ENCODE results near the gene TRMT61B. TPM values are rescaled to one million over a fixed set of nuclear protein-coding genes. Genes with fewer than 3 reads are reported as not detected.

The TRMT61B gene
- total and polyA plus RNA-seq, 2 experiments from 2014 or later, result 13.6 to 21.8 TPM

DNA sequence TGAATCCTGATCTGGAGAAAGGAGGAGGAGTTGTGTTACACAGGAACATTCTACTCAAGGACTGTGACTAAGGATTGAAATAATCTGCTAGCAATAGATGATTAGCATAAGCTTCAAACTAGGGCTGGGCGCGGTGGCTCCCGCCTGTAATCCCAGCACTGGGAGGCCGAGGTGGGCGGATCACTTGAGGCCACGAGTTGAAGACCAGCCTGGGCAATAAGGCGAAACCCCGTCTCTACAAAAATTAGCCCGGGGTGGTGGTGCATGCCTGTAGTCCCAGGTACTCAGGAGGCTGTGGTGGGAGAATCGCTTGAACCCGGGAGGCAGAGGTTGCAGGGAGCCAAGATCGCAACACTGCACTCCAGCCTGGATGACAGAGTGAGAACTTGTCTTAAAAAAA lies 1.5 kb downstream of the TRMT61B start:
- peak overlapping the region; percentile 95 for H3K9ac ChIP-seq
- H3K9me2 ChIP-seq (ENCODE audit: insufficient read depth), result no peaks in the 10 kb centered on the region
- WGBS, 2 experiments (ENCODE audit: low coverage in 1 of 2, low lambda C conversion rate in 2 of 2, missing lambda C conversion rate in 2 of 2), result 68 to 70% methylated on average over 12 of the region's 12 CpGs
- no peaks in the 10 kb centered on the region for H3K9me3 ChIP-seq (ENCODE audit: low read depth)
- no peak overlapping the region for H3K27ac ChIP-seq
- H3K4me3 ChIP-seq, result peak overlapping the region; percentile 97
- TF ChIP-seq EZH2 (IDR thresholded peaks at IDR 0.05; ENCODE audit: insufficient read depth, poor library complexity, severe bottlenecking), result no peak
- TF ChIP-seq EZH2phosphoT487 (IDR thresholded peaks at IDR 0.05; ENCODE audit: insufficient read depth, low read depth), result no peak
- H3K4me2 ChIP-seq (ENCODE audit: unreplicated experiment), result peak overlapping the region; percentile 94
- in situ Hi-C loops (cut with MboI), result no loop called here
- H3K27me3 ChIP-seq (replicated peaks; ENCODE audit: insufficient read depth), result no peaks in the 10 kb centered on the region
- H4K20me1 ChIP-seq (ENCODE audit: insufficient read depth), result no peaks in the 10 kb centered on the region
- 0 out of 2 replicates have a peak, but pooled peaks cover 2% of the 10 kb centered on the region for H3K36me3 ChIP-seq (ENCODE audit: low read depth)
- peak; percentile 10 for DNase-seq
- H3K4me1 ChIP-seq (ENCODE audit: insufficient read depth), result peaks cover 19% of the 10 kb centered on the region
- H3F3A ChIP-seq (ENCODE audit: insufficient read depth), result 0 out of 2 replicates have a peak, but pooled peaks cover 5% of the 10 kb centered on the region
- H2AFZ ChIP-seq, result no peak overlapping the region
- H3K79me2 ChIP-seq (ENCODE audit: insufficient read depth), result peaks cover 58% of the 10 kb centered on the region

DNA sequence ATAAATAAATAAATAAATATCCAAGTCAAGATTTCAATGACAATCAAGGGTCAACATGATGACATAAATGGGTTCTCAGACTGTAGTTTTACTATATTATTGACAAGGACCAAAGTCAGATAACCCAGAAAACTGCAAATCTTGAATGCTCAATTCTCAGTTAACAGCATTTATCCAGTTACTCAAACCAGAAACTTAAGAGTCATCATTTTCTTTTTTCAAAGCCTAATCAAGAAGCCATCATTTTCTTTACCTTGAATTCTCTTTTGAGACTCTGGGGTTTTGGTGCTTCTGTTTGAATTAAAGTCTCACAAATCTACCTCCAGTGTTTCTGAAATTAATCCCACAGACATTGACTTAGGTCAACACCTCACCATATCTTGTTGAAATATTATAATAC lies 14.1 kb downstream of the TRMT61B start:
- no peaks in the 10 kb centered on the region for H3K79me2 ChIP-seq (ENCODE audit: insufficient read depth)

DNA sequence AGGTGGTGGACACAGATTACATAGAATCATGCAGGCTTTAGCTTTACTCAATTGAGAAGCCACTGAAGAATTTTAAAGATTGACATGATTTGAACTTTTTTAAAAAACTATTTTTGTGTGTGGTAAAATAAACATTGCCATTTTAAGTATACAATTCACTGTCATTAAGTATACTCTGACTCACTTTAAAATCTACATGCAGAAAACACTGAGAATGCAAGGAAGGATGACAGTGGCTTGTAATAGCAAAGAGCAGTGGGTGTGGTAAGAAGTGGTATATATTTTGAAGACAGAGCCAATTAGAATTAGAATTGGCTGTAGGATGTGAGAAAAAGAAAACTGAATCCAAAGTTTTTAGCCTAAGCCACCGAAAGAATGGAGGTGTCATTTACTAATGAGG lies 14.9 kb downstream of the TRMT61B start:
- no peak overlapping the region for H2AFZ ChIP-seq
- TF ChIP-seq EZH2phosphoT487 (IDR thresholded peaks at IDR 0.05; ENCODE audit: insufficient read depth, low read depth) (no peak), EZH2 (IDR thresholded peaks at IDR 0.05; ENCODE audit: insufficient read depth, poor library complexity, severe bottlenecking) (no peak)
- no peaks in the 10 kb centered on the region; the same call in 1 of the 2 replicates for H3K36me3 ChIP-seq (ENCODE audit: low read depth)
- H3K4me2 ChIP-seq (ENCODE audit: unreplicated experiment), result no peak overlapping the region
- in situ Hi-C loops (cut with MboI), result no loop called here
- no peaks in the 10 kb centered on the region for H3K9me2 ChIP-seq (ENCODE audit: insufficient read depth)
- H3K9me3 ChIP-seq (ENCODE audit: low read depth), result no peaks in the 10 kb centered on the region
- no peaks in the 10 kb centered on the region for H3K27me3 ChIP-seq (replicated peaks; ENCODE audit: insufficient read depth)
- no peaks in the 10 kb centered on the region for H4K20me1 ChIP-seq (ENCODE audit: insufficient read depth)
- H3K4me1 ChIP-seq (ENCODE audit: insufficient read depth), result no peaks in the 10 kb centered on the region
- WGBS, 2 experiments (ENCODE audit: low coverage in 1 of 2, low lambda C conversion rate in 2 of 2, missing lambda C conversion rate in 2 of 2), result 94 to 100% methylated on average over 1 of the region's 1 CpG
- H3K9ac ChIP-seq, result no peak overlapping the region
- H3F3A ChIP-seq (ENCODE audit: insufficient read depth), result no peaks in the 10 kb centered on the region
- no peaks in the 10 kb centered on the region for H3K79me2 ChIP-seq (ENCODE audit: insufficient read depth)
- no peak overlapping the region for H3K27ac ChIP-seq
- no peak for DNase-seq
- H3K4me3 ChIP-seq, result no peak overlapping the region

More for the DNA sequence above, 14.1 kb downstream of the TRMT61B start:
- Histone ChIP-seq H3K9ac (no peak overlapping the region), H3K9me2 (ENCODE audit: insufficient read depth) (no peaks in the 10 kb centered on the region), H2AFZ (no peak overlapping the region), H4K20me1 (ENCODE audit: insufficient read depth) (no peaks in the 10 kb centered on the region), H3K4me3 (no peak overlapping the region), H3K4me2 (ENCODE audit: unreplicated experiment) (no peak overlapping the region), H3K27me3 (replicated peaks; ENCODE audit: insufficient read depth) (no peaks in the 10 kb centered on the region), H3K9me3 (ENCODE audit: low read depth) (no peaks in the 10 kb centered on the region), H3K36me3 (ENCODE audit: low read depth) (peaks cover 5% of the 10 kb centered on the region), H3F3A (ENCODE audit: insufficient read depth) (no peaks in the 10 kb centered on the region), H3K27ac (no peak overlapping the region), H3K4me1 (ENCODE audit: insufficient read depth) (no peaks in the 10 kb centered on the region)
- DNase-seq, result no peak
- TF ChIP-seq EZH2 (IDR thresholded peaks at IDR 0.05; ENCODE audit: insufficient read depth, poor library complexity, severe bottlenecking), result no peak
- TF ChIP-seq EZH2phosphoT487 (IDR thresholded peaks at IDR 0.05; ENCODE audit: insufficient read depth, low read depth), result no peak
- in situ Hi-C loops (cut with MboI), result no loop called here

DNA sequence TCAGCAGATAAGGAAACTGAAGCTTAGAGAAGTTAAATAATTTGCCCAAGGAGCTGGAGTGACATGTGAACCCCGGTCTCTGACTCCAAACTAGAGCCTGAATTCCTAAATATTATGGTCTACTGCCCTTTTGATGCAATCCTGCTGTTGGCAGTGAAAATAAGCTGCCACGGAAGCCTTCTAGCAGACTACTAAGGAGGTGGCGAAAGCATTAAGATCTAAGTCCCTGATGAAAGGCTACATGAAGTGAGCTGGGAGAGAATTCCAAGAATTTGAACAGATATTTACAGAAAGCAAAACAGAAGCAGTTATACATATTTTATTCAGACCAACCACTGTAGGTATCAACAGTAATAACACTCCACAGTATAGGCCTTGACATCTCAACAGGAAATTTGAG lies 28.1 kb downstream of the TRMT61B start:
- DNase-seq, result no peak
- Histone ChIP-seq H3K36me3 (ENCODE audit: low read depth) (peaks cover 5% of the 10 kb centered on the region; the same call in 1 of the 2 replicates), H3K9me2 (ENCODE audit: insufficient read depth) (no peaks in the 10 kb centered on the region), H3K27me3 (replicated peaks; ENCODE audit: insufficient read depth) (no peaks in the 10 kb centered on the region), H3K4me2 (ENCODE audit: unreplicated experiment) (no peak overlapping the region), H3F3A (ENCODE audit: insufficient read depth) (no peaks in the 10 kb centered on the region), H3K27ac (no peak overlapping the region), H2AFZ (no peak overlapping the region), H3K4me3 (no peak overlapping the region), H3K9ac (no peak overlapping the region), H3K79me2 (ENCODE audit: insufficient read depth) (no peaks in the 10 kb centered on the region), H4K20me1 (ENCODE audit: insufficient read depth) (no peaks in the 10 kb centered on the region), H3K4me1 (ENCODE audit: insufficient read depth) (no peaks in the 10 kb centered on the region), H3K9me3 (ENCODE audit: low read depth) (no peaks in the 10 kb centered on the region)
- TF ChIP-seq EZH2 (IDR thresholded peaks at IDR 0.05; ENCODE audit: insufficient read depth, poor library complexity, severe bottlenecking), result no peak
- WGBS, 2 experiments (ENCODE audit: low coverage in 1 of 2, low lambda C conversion rate in 2 of 2, missing lambda C conversion rate in 2 of 2), result 53 to 55% methylated on average over 3 of the region's 3 CpGs
- in situ Hi-C loops (cut with MboI), result no loop called here

DNA sequence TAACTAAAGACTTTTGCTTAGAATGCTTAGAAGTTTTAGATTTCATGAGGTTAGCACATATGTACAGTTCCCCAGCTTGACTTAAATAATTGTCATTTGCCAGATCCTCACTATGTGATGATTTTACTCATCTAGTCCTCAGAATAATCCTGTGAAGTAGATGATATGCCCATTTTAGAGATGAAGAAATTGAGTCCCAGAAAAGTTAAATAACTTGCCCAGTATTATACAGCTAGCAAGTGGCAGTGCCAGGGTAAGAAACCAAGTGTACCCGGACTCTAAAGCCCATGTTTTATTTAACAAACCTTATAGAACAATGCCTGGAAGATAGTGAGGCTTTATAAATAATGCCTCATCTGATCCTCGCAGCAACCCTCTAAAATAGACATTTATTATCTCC lies 31.1 kb downstream of the TRMT61B start:
- no peaks in the 10 kb centered on the region for H3K9me2 ChIP-seq (ENCODE audit: insufficient read depth)
- no peak overlapping the region for H3K9ac ChIP-seq
- H3F3A ChIP-seq (ENCODE audit: insufficient read depth), result no peaks in the 10 kb centered on the region
- H3K4me3 ChIP-seq, result no peak overlapping the region
- TF ChIP-seq EZH2phosphoT487 (IDR thresholded peaks at IDR 0.05; ENCODE audit: insufficient read depth, low read depth), result no peak
- no peak for TF ChIP-seq EZH2 (IDR thresholded peaks at IDR 0.05; ENCODE audit: insufficient read depth, poor library complexity, severe bottlenecking)
- H4K20me1 ChIP-seq (ENCODE audit: insufficient read depth), result no peaks in the 10 kb centered on the region
- H3K9me3 ChIP-seq (ENCODE audit: low read depth), result no peaks in the 10 kb centered on the region
- in situ Hi-C loops (cut with MboI), result no loop called here
- no peak for DNase-seq
- no peak overlapping the region for H3K4me2 ChIP-seq (ENCODE audit: unreplicated experiment)
- H3K36me3 ChIP-seq (ENCODE audit: low read depth), result peaks cover 2% of the 10 kb centered on the region; the same call in 1 of the 2 replicates
- H3K4me1 ChIP-seq (ENCODE audit: insufficient read depth), result no peaks in the 10 kb centered on the region
- H3K27me3 ChIP-seq (replicated peaks; ENCODE audit: insufficient read depth), result no peaks in the 10 kb centered on the region
- H3K27ac ChIP-seq, result no peak overlapping the region
- 98 to 99% methylated on average over 2 of the region's 2 CpGs for WGBS, 2 experiments (ENCODE audit: low coverage in 1 of 2, low lambda C conversion rate in 2 of 2, missing lambda C conversion rate in 2 of 2)
- no peak overlapping the region for H2AFZ ChIP-seq
- no peaks in the 10 kb centered on the region for H3K79me2 ChIP-seq (ENCODE audit: insufficient read depth)

All from GM23248 (cell line).